ENCODE results near the gene HTR6.

Gene HTR6

DNA sequence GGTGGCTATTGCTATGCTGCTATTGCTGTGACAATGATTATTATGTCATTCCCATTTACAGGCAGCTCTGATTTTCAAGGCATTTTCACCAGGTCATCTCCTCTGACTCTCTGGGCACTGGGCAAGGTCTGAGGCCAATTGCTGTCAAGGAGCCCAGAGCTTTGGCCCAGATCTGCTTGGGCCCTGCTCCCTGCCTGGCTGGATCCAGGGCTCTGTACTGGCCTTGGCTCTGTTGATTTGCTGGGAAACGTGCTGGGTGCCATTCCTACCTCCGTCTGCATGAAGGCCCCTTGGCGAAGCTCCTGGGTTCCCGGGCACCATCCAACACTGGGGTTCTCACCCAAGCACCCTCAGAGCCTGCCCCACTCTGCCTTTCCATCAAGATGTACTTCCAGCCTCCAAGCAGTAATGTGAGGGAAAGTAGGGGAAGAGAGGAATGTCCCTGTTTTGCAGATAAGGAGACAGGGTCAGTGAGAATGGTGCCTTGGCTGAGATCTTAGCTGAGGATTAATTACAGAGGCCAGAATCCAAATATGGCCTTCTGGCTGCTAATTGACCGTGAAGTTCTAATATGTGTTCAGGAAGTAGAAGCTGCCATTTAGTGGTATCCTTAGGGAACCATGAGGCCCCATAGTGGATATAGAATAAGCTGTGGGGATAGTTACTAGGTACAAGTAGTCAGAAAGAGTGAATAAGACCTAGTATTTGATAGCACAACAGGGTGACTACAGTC is 63.9 kb downstream of the HTR6 start:
- DNase-seq = no peak

- no peak for DNase-seq
These were observed 65.6 kb downstream of the HTR6 start for GRCh38 chr1:19730232-19730631.
